IMR-90 (cell line): ENCODE results near the gene CCDC85B.

ENCODE experiments used
- POLR2A ChIP-seq: IDR thresholded peaks from 2 replicates; pipeline ENCODE4 v1.6.1; 2012; ENCODE audit warnings: mild to moderate bottlenecking, low read depth, low read length
- RFX5 ChIP-seq: IDR thresholded peaks from 2 replicates; pipeline ENCODE4 v1.8.0; 2012; ENCODE audit warnings: low read depth, mild to moderate bottlenecking, low read length, moderate library complexity
- SMC3 ChIP-seq: fragments of 150-350 bp; IDR thresholded peaks from 2 replicates; pipeline ENCODE4 v1.6.1; 2016; ENCODE audit warnings: low read depth, mild to moderate bottlenecking, antibody characterized with exemption, low read length, moderate library complexity
- TF ChIP-seq, protein P1 (sequence below): conservative IDR thresholded peaks from 2 replicates; pipeline ENCODE4 v1.5.1; 2012; ENCODE audit warnings: mild to moderate bottlenecking, low read depth, low read length, improper control_type of control experiment

DNA sequence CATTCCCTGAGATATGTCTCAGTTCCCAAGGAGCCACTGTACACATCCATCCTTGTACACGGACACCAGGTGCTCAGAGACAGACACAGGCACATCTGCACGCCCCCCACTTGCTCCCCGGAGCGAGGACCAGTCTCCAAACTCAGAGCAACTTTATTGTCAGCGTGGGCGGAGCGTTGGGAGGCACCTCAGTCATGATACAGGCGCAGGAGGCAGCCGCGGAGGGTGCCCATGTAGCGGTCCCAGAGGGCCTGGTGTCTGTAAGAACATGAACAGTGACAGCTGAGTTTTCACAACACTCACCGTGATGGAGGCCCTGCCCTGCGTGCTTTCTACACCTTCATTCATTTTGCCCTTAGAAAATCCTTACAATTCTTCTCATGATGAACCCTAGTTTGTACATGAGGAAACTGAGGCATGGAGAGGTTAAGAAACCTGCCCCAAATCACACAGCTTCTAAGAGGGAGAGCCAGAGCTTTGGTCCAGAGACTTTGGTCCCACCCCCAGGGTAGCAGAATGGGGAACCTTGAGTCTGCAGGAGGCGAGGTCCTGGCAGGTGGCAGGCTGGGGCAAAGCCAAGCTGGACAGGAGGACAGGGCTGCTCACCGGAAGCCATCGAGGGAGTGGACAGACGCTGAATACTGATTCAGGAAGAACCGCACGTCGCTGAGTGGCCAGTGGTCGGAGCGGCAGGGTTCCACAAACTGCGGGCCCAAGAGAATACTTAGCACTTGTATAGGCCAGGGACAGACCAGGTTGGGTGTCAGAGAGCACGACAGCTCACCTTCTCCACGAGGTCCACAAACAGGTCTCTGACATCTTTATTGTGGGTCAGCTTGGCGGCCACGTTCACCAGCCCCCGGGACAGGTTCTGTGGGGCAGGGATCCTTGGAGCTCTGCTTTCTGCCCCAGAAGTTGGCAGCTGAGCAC is 6.4 kb upstream of the CCDC85B start:
- TF ChIP-seq, protein P1, sequence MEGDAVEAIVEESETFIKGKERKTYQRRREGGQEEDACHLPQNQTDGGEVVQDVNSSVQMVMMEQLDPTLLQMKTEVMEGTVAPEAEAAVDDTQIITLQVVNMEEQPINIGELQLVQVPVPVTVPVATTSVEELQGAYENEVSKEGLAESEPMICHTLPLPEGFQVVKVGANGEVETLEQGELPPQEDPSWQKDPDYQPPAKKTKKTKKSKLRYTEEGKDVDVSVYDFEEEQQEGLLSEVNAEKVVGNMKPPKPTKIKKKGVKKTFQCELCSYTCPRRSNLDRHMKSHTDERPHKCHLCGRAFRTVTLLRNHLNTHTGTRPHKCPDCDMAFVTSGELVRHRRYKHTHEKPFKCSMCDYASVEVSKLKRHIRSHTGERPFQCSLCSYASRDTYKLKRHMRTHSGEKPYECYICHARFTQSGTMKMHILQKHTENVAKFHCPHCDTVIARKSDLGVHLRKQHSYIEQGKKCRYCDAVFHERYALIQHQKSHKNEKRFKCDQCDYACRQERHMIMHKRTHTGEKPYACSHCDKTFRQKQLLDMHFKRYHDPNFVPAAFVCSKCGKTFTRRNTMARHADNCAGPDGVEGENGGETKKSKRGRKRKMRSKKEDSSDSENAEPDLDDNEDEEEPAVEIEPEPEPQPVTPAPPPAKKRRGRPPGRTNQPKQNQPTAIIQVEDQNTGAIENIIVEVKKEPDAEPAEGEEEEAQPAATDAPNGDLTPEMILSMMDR, result no peak
- TF ChIP-seq POLR2A (no peak), SMC3 (no peak), RFX5 (no peak)
